ENCODE measurements around the gene TET3. TPM values are rescaled to one million over a fixed set of nuclear protein-coding genes. Genes with fewer than 3 reads are reported as not detected.

The TET3 gene
- total RNA-seq, 1 donor: 6.1 TPM

GRCh38 chr2:74004212-74005182, 19.8 kb downstream of the TET3 start:
- TF ChIP-seq, protein P1, sequence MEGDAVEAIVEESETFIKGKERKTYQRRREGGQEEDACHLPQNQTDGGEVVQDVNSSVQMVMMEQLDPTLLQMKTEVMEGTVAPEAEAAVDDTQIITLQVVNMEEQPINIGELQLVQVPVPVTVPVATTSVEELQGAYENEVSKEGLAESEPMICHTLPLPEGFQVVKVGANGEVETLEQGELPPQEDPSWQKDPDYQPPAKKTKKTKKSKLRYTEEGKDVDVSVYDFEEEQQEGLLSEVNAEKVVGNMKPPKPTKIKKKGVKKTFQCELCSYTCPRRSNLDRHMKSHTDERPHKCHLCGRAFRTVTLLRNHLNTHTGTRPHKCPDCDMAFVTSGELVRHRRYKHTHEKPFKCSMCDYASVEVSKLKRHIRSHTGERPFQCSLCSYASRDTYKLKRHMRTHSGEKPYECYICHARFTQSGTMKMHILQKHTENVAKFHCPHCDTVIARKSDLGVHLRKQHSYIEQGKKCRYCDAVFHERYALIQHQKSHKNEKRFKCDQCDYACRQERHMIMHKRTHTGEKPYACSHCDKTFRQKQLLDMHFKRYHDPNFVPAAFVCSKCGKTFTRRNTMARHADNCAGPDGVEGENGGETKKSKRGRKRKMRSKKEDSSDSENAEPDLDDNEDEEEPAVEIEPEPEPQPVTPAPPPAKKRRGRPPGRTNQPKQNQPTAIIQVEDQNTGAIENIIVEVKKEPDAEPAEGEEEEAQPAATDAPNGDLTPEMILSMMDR (IDR thresholded peaks at IDR 0.05; ENCODE audit: insufficient read depth, low read length): no peak
- DNase-seq (ENCODE audit: low read depth): no peak
- peak overlapping the region; percentile 83 for H3K4me3 ChIP-seq (ENCODE audit: low read depth, low read length)

- peak; percentile 35 for DNase-seq (ENCODE audit: low read depth)
- TF ChIP-seq, protein P1 (IDR thresholded peaks at IDR 0.05; ENCODE audit: insufficient read depth, low read length): no peak
- no peak overlapping the region for H3K4me3 ChIP-seq (ENCODE audit: low read depth, low read length)
These were observed 21.1 kb downstream of the TET3 start for GRCh38 chr2:74005786-74006185.

DNA sequence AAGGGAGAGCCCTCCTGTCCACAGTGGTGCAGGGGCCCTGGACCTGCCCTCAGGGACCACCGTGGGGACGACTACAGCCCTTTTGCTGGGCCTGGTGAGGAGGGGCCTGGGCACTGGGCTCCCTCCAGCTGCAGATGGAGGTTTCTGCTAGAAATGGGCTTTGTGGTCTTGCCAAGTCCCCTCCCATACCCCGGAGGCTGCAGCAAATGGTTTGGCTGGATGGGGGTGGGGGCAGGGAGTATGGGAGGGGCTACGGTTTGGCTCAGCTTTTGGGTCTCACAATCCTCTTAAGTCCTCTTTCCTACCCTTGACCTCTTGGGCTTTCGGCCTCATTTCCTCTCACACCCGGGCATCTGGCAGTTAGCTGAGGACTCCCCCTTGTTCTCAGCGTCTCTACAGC, 21.7 kb downstream of the TET3 start:
- TF ChIP-seq, protein P1 (IDR thresholded peaks at IDR 0.05; ENCODE audit: insufficient read depth, low read length): no peak
- H3K4me3 ChIP-seq (ENCODE audit: low read depth, low read length): no peak overlapping the region
- no peak for DNase-seq (ENCODE audit: low read depth)

GRCh38 chr2:74007121-74007520, 22.4 kb downstream of the TET3 start:
- TF ChIP-seq, protein P1 (IDR thresholded peaks at IDR 0.05; ENCODE audit: insufficient read depth, low read length): no peak
- no peak for DNase-seq (ENCODE audit: low read depth)
- H3K4me3 ChIP-seq (ENCODE audit: low read depth, low read length): no peak overlapping the region

DNA sequence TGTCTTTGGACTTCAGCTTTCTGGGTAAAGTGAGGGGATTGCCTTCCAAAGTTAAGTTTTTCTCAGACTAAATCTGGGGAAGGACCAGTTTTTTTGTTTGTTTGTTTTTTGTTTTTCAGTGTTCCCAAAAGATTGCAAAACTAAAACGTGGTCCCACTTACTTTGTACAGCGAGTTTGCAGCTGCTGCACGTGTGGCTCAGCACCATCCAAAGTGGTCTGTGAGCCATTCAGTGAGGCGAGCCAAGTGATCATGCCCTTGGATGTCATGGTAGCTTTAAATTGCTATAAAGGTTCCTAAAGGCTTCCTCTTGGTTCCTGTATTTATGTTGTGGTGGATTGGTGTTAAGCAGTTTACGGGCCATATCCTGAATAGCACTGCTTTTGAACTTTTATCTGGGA, 23.0 kb downstream of the TET3 start:
- no peak for DNase-seq (ENCODE audit: low read depth)
- H3K4me3 ChIP-seq (ENCODE audit: low read depth, low read length): no peak overlapping the region
- TF ChIP-seq, protein P1 (IDR thresholded peaks at IDR 0.05; ENCODE audit: insufficient read depth, low read length): no peak

DNA sequence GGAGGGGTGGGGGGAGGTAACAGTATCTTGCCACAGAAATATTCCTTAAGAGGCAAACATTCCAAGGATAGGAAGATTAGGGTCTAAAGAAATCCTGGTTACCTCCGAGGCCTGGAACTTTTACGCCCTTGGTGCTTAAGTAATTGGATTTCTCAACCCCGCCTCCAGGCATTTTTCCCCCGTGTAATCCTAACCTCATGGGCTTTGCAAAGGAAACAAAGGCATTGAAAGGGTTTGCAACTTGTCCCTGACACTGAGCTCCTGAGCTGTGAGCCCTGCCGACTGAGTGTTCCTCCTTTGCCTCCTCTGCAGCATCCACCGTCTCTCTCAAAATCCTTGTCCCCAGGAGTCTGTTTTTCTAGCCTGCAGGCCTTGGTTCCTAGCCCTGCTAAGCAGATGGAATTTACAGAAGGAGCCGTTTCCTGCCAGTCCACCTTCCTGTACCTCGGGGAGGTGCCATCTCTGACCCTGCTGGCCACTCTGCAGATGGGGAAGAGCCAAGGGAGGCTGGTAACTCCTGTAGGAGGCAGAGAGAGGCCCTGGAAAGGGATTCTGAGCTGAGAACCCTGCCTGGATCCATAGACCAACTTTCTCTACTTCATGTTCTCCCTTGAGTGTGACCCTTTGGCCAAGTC, 24.2 kb downstream of the TET3 start:
- no peak overlapping the region for H3K4me3 ChIP-seq (ENCODE audit: low read depth, low read length)
- TF ChIP-seq, protein P1 (IDR thresholded peaks at IDR 0.05; ENCODE audit: insufficient read depth, low read length): no peak
- no peak for DNase-seq (ENCODE audit: low read depth)
